Activated CD8-positive, alpha-beta memory T cell treated with anti-CD3 and anti-CD28 coated beads for 36 hours (primary cell): ENCODE results near the gene TMEM132A. TPM values are rescaled to one million over a fixed set of nuclear protein-coding genes. Genes with fewer than 3 reads are reported as not detected.

ENCODE experiments used
- CTCF ChIA-PET: fragments of 350-600 bp; sonication (Branson Sonifier 250); formaldehyde crosslinking; loops from one replicate; lab custom pipeline; 2021; ENCODE audit warnings: antibody characterized with exemption; lab: Charles Lee
- POLR2A ChIA-PET: fragments of 350-600 bp; sonication (Branson Sonifier 250); formaldehyde crosslinking; loops from one replicate; lab custom pipeline; 2021; ENCODE audit warnings: antibody characterized with exemption; lab: Charles Lee
- total RNA-seq, 2 experiments: library from RNA; stranded (reverse); gene quantifications; one replicate each; pipeline ENCODE4 v1.2.3, GENCODE V29; 2021

The TMEM132A gene
- total RNA-seq, 2 experiments from 2014 or later = 0.99 to 1.1 TPM

DNA sequence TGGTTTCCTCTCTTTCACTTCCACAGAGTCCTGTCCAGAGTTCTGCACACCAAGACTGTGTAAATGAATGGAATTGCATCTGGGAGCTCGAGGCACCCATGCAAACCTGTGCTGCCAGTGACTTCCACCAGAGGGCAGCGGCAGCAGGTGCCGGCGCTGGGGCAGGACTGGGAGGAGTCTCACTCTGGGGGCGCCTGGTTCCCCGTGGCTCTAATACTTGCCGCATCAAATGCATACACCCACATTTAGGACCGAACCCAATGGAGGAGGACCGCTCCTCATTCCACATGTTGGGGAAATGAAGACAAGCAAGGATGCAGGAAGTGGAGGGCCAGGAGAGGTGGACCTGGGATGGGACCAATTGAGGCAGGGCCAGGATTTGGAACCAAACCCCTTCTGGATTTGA, 46.1 kb downstream of the TMEM132A start:
- ChIA-PET CTCF (interaction anchor here (0.7 to 4.9 kb wide), 15 partner anchors 9 to 217 kb away, joined by 3 to 30 read pairs (median 4); partner anchors contain the start of gene VPS37C), POLR2A (interaction anchor here (1.0 to 2.0 kb wide), 3 partner anchors 112 to 159 kb away, joined by 3 to 10 read pairs (median 3); no protein-coding TSS in a partner anchor)

DNA sequence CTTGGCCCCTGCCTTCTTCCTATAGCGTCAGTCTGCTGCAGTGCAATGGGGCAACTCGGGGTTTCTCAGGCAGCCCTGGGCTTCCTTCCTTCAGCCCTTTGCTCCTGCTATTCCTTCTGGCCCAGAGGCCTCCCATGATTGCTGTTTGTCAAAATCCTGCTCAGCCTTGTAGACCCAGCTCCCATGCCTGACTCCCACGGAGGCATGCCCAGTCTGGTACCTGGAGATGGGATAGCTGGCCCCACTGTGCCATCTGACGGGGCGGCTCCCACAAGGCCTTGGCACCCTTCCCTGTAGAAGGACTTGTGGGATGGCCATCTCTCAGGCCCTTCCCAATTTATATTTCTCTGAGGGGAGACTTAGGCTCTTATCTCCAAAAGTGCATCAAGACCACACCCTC, 46.6 kb downstream of the TMEM132A start:
- CTCF ChIA-PET = interaction anchor here (0.9 to 4.9 kb wide), 10 partner anchors 9 to 217 kb away, joined by 3 to 30 read pairs (median 8); partner anchors contain the start of gene VPS37C
- POLR2A ChIA-PET = interaction anchor here (1.0 to 2.0 kb wide), 5 partner anchors 24 to 159 kb away, joined by 3 to 15 read pairs (median 4); no protein-coding TSS in a partner anchor

DNA sequence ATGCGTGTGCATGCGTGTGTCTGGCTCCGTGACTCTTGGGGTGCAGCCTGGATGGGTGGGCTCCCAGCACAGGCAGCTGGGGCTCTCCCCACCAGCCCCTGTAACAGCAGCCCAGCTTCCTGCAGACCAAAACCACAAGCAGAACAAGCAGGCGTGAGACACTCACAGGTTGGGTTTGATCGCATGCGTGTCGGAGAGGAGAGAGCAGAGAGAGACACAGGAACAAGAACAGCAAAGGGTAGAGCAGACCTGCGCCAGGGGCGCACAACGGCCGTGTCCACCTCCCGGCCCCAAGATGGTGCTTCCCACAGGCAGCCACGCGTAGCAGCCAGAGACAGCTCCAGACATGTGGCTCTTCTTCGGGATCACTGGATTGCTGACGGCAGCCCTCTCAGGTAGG, 47.3 kb downstream of the TMEM132A start, which contains the start of gene CD6:
Gene CD6 (plus strand): TSS at position 161 of the 400 bp plus-strand sequence. CDS start 186 bp downstream, at position 347.
- CTCF ChIA-PET = interaction anchor here (0.8 to 4.9 kb wide), 11 partner anchors 8 to 216 kb away, joined by 3 to 30 read pairs (median 7); no protein-coding TSS in a partner anchor
- POLR2A ChIA-PET = interaction anchor here (0.7 to 2.0 kb wide), 7 partner anchors 23 to 158 kb away, joined by 3 to 15 read pairs (median 3); no protein-coding TSS in a partner anchor

DNA sequence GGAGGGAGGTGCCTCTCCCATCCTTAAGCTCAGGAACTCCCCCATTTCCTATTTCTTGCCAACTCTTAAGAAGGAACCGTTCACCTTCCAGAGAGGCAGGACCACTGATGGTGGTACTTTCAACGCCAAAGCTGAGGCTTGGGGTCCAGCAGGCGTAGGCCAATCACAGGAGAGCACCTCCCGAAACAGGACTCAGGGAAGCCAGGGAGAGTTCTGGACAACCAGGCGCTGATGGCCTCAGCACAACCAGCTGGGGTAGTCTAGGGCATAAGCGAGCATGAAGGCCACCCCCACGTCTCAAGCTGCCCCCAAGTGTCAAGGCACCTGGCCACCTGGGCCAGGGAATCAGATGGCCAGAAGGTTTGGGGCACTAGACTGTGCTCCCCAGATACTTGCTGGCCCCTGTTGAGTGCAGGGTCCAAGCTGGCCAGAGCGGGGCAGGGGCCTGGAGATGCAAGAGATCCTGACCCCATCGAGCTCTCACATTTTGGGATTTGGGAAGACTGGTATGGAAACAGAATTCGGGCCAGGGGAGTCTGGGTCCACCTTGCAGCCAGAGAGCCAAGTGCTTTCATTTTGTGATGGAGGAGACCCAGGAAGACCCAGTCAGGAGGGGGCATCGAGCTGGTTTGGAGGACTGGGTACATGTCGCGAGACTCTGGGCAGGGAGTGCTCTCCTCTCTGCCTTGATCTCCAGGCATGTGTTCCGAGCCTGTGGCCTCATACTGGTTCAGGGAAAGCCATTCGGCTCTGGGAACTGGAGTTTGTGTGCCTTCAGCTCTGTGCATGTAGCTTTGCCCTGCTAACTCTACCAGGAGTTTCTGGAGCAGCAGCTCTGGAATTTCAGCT, 48.1 kb downstream of the TMEM132A start:
- ChIA-PET CTCF (interaction anchor here (0.8 to 4.9 kb wide), 8 partner anchors 10 to 215 kb away, joined by 3 to 30 read pairs (median 6); no protein-coding TSS in a partner anchor), POLR2A (interaction anchor here (0.7 to 1.8 kb wide), 3 partner anchors 22 to 141 kb away, joined by 3 to 15 read pairs (median 3); no protein-coding TSS in a partner anchor)

DNA sequence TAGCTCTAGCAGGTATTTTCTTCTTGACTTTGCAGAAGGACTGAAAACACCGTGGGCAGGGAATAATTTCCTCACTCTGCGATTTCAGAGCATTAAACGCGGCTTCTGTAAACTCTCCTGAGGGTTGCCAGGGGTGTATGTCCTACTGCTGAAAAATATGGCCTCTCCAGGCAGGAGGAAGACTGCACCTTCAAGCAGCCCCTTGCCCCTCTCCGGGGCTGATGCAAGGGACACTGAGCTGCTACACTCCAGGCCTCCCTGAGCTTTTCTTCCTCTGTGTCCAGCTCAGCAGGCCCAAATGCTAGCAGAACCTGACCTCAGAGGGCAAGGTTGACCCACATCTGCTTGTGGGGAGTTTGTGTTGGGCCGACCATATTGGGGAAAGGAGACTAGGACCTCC, 49.4 kb downstream of the TMEM132A start:
- ChIA-PET CTCF (interaction anchor here (0.8 to 1.3 kb wide), 5 partner anchors 103 to 155 kb away, joined by 3 read pairs; no protein-coding TSS in a partner anchor), POLR2A (interaction anchor here (0.6 to 1.4 kb wide), 5 partner anchors 81 to 475 kb away, joined by 3 to 6 read pairs (median 3); partner anchors contain the start of genes CPSF7 and SDHAF2)

DNA sequence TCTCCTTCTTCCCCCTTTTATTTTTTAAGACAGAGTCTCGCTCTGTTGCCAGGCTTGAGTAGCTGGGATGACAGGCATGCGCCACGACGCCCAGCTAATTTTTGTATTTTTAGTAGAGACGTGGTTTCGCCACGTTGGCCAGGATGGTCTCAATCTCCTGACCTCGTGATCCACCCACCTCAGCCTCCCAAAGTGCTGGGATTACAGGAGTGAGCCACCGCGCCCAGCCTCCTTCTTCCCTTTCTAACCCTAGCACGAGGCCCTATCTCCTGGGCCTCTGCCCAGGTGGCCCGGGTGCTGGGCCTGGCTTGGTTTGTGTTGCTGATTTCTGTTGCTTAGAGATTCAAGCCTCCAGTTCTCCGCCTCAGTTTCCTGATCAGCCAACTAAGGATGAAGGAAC, 50.1 kb downstream of the TMEM132A start:
- POLR2A ChIA-PET = interaction anchor here (0.6 to 1.4 kb wide), 5 partner anchors 80 to 476 kb away, joined by 3 to 6 read pairs (median 3); partner anchors contain the start of genes CPSF7 and SDHAF2
- CTCF ChIA-PET = interaction anchor here (0.8 to 1.3 kb wide), 5 partner anchors 103 to 155 kb away, joined by 3 read pairs; no protein-coding TSS in a partner anchor

DNA sequence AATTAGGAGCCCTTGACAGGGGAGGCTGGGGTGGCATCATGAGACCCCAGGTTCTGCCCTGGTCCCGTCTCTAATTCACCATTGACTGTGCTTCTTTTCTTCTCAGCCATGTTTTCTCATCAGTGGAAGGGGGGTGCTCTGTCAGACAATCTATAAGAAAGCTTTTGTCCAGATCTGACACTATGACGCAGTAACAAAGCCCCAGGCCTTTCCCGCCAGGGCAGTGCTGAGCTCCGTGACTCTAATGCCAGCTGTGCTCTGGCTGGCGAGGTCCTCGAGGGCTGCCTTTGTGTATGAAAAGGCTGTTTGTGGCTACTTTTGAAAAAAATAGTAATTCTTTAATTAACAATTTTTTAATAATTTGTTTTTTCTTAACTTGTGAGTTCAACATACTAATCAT, 50.5 kb downstream of the TMEM132A start:
- POLR2A ChIA-PET = interaction anchor here (0.7 to 1.4 kb wide), 3 partner anchors 8 to 418 kb away, joined by 3 to 5 read pairs (median 4); no protein-coding TSS in a partner anchor

DNA sequence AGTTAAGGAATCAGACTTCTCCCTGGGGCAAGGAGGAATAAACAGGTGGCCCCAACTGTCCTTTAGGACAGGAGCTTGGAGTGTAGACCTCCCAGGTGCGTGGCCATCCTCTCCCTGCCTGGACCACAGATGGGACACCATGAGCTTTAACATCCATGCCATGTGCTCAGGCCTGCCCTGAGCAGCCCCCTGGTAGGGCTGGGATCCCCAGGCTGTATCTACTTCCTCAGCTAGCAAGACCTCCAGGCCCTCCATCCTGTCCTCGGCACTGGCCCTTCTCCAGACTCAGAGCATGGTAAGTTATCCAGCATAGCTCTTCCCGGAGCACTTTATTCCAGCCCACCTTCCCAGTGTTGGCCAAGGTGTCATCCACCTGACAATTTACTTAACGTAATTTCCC, 53.0 kb downstream of the TMEM132A start:
- ChIA-PET POLR2A (interaction anchor here (0.6 to 1.6 kb wide), 4 partner anchors 9 to 21 kb away, joined by 3 to 13 read pairs (median 4); no protein-coding TSS in a partner anchor), CTCF (interaction anchor here (0.7 to 1.3 kb wide), 2 partner anchors 18 to 152 kb away, joined by 3 to 4 read pairs; no protein-coding TSS in a partner anchor)

More for the DNA sequence above, 50.5 kb downstream of the TMEM132A start:
- CTCF ChIA-PET = interaction anchor here (0.9 to 1.3 kb wide), 4 partner anchors 20 to 154 kb away, joined by 3 to 5 read pairs (median 3); no protein-coding TSS in a partner anchor

DNA sequence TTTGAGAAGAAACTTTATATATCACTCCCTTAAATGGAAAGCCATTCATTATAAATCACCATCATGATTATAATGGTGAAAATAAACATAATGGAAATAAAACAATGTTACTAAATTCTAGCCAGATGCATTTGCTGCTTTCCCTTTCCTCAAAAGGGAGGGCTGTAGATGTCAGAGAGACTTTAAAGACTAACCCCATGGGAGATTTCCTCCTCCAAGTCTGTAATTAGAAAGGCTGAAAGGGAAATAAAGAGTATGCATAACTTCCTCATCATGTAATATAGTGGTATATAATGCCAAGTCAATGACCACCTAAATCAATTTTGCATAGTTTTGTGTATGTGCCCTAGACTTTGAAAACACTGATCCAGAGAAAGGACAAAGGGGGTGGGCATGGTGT, 53.6 kb downstream of the TMEM132A start:
- ChIA-PET CTCF (no interaction called here), POLR2A (interaction anchor here (0.7 to 1.6 kb wide), 4 partner anchors 8 to 136 kb away, joined by 3 to 13 read pairs (median 4); no protein-coding TSS in a partner anchor)

DNA sequence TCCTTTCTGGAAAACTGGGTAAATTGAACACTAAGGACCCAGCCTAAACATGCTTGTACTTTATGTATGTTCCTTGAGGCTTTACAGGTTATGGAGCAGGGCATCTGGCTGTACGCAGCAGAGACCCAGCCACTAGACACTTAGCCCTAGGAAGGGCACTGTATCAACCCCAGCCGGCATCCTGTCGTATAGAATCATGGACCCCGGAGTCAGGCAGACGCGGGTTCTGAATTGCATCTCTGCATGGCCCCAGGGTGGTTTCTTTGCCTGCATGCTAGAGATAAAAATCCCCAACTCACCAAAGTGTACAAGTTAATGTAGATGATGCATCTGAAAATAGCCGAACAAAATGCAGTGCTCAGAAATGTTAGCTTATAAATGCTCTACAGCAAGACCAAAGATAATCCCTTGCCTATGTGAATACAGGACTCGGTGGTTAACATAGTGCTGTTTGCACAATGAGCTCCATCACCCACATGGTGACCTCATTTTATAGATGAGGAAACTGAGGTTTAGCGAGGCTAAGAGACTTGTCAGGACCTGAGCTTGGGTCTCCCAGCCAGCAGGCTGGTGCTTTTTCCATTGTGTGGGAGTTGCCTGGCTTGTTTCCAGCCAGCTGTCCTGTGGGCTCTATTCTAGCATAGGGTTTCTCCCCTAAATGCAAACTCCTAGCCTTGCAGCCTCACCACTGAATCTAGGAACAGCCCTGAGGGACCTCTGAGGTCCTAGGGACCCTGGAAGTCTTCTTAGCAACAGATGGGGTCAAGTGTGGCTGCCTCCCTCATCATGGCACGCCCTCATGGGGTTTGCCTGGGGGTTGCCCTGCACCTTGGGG, 54.5 kb downstream of the TMEM132A start:
- ChIA-PET POLR2A (interaction anchor here (0.7 to 1.5 kb wide), 6 partner anchors 9 to 136 kb away, joined by 3 to 11 read pairs (median 4); no protein-coding TSS in a partner anchor), CTCF (interaction anchor here (0.9 to 2.0 kb wide), 8 partner anchors 8 to 151 kb away, joined by 3 to 12 read pairs (median 4); partner anchors contain the start of gene CD6)

DNA sequence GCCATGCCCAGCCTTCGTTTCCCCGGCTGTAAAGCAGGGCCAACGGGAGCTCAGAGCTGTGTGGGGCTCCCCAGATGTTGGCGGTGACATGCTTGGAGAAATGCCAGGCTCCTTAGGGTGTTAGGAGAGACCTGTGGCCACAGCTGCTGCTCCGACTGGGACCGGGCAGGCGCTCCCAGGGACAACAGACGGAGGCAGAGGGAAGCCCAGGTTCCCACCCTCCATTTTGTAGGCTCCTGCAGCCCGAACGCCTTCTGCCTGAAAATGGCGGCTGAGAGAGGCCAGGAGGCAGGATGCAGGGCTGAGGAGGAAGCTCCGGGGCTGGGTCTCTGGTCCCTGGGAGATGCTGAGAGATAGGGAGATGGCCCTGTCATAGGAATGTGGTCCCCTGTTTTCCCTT, 57.3 kb downstream of the TMEM132A start:
- POLR2A ChIA-PET = no interaction called here
- CTCF ChIA-PET = interaction anchor here (1.2 kb wide), 2 partner anchors 10 to 42 kb away, joined by 3 to 4 read pairs; partner anchors contain the start of gene CD6

DNA sequence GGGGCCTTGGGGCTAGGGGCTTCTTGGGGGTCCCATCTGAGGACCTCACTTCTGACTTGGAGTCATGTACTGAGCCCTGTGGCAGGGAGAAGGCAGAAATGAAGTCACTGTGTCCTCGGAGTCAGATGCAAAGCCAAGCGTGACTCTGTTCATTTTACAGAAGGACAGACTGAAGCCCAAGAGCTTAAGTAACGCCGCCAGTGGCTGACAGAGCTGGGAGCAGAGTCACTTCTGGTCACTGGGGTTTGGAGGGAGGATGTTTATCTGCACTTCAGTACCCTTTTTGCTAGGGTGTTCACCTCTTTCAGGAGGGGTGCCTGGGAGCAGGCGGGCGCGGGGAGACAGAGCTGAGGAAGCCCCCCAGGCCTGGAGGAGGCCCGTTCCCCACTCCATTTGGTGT, 57.9 kb downstream of the TMEM132A start:
- CTCF ChIA-PET = interaction anchor here (1.2 to 1.5 kb wide), 3 partner anchors 10 to 41 kb away, joined by 3 to 4 read pairs (median 3); partner anchors contain the start of gene CD6

DNA sequence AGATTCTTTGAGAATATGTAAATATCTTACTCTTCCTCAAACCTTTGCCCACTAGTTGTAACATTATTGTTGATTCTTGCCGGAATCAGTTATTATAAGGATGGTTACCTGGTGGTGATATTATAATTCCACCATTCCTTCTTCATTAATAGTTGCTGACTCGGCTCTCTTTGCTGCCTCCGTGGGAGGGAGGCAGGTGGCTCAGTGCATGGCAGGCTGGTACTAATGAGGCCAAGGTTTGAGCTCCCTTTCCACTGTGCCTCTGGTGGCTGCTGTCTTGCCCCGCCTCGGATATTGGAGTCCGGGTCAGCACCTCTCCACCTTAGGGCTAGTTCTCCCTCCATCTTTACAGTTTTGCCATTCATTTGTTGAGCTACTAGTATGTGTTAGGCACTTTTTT, 59.9 kb downstream of the TMEM132A start:
- ChIA-PET CTCF (interaction anchor here (1.0 kb wide), 1 partner anchor 118 kb away, joined by 4 read pairs; the partner anchor contains the start of gene CD5), POLR2A (interaction anchor here (0.9 to 2.7 kb wide), 3 partner anchors 8 to 78 kb away, joined by 3 to 21 read pairs (median 5); no protein-coding TSS in a partner anchor)

More for the DNA sequence above, 57.9 kb downstream of the TMEM132A start:
- POLR2A ChIA-PET = interaction anchor here (0.6 to 1.4 kb wide), 4 partner anchors 11 to 61 kb away, joined by 3 to 5 read pairs (median 4); no protein-coding TSS in a partner anchor

DNA sequence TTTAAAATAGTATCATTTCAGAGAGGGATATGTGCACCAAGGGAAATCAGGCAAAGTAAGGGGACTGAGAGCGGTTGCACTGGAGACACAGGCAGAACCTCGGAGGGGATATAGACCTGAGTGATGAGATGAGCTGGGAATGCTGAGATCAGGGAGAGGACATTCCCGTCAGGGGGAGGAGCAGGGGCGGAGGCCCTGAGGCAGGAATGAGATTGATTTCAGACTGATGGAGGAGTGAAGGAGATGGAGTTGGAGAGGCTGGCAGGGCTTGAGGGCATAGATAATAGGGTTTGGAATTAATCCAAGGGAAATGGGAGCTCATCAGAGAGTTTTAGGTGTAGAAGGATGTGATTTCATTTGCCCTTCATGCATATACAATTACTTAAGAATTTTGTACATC, 60.4 kb downstream of the TMEM132A start:
- POLR2A ChIA-PET = interaction anchor here (0.9 to 2.7 kb wide), 4 partner anchors 8 to 78 kb away, joined by 3 to 21 read pairs (median 4); no protein-coding TSS in a partner anchor
- CTCF ChIA-PET = interaction anchor here (0.8 to 4.4 kb wide), 3 partner anchors 14 to 117 kb away, joined by 3 to 25 read pairs (median 4); partner anchors contain the start of genes CD5 and CD6

DNA sequence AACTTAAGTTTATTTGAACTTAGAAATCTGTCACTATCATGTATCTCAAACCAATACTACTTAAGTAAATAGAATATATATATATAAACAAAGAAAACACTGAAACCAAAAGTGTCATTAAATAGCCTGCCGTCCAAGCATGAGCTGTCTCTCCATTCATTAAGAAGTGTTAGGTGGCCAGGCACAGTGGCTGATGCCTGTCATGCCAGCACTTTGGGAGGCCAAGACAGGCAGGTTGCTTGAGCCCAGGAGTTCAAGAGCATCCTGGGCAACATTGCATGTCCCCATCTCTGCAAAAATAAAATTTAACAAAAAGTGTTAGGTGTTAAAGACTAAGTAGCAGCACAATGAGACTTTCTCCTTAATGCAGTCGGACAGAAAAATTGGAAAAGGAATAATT, 61.2 kb downstream of the TMEM132A start:
- POLR2A ChIA-PET = interaction anchor here (0.6 to 2.7 kb wide), 9 partner anchors 8 to 1897 kb away, joined by 3 to 21 read pairs (median 4); no protein-coding TSS in a partner anchor
- CTCF ChIA-PET = interaction anchor here (0.8 to 4.4 kb wide), 4 partner anchors 15 to 107 kb away, joined by 3 to 25 read pairs (median 4); partner anchors contain the start of gene CD6
